ENCODE measurements around the gene COX4I2.
"Not testable (repeated sequence)": the region's sequence is repeated elsewhere in the genome, so short reads cannot be mapped to it uniquely, and the experiment has no call there.

COX4I2 gene

GRCh38 chr20:31615416-31615815 is 22.3 kb upstream of the COX4I2 start:
- no peak overlapping the region for H3K4me3 ChIP-seq (IDR thresholded peaks at IDR 0.05; ENCODE audit: insufficient read depth, low read depth, low read length)
- no peaks in the 10 kb centered on the region for H3K36me3 ChIP-seq (ENCODE audit: insufficient read depth)

GRCh38 chr20:31617432-31618104 is 20.1 kb upstream of the COX4I2 start:
- no peaks in the 10 kb centered on the region for H4K20me1 ChIP-seq (ENCODE audit: insufficient read depth)
- no peak overlapping the region for H3K4me2 ChIP-seq
- H3K4me1 ChIP-seq (ENCODE audit: low read depth, poor library complexity, severe bottlenecking): peaks cover 10% of the 10 kb centered on the region
- no peak overlapping the region for H3K27ac ChIP-seq
- H3K9ac ChIP-seq: no peak overlapping the region
- TF ChIP-seq CTCF (conservative IDR thresholded peaks at IDR 0.05; ENCODE audit: low read depth, low read length): no peak
- no peaks in the 10 kb centered on the region for H3K27me3 ChIP-seq (ENCODE audit: insufficient read depth, low read depth)
- no peak overlapping the region for H2AFZ ChIP-seq (ENCODE audit: low read depth)
- no peaks in the 10 kb centered on the region for H3K36me3 ChIP-seq (ENCODE audit: insufficient read depth)
- no peaks in the 10 kb centered on the region for H3K79me2 ChIP-seq (ENCODE audit: insufficient read depth, low read depth)
- no peak overlapping the region for H3K4me3 ChIP-seq (IDR thresholded peaks at IDR 0.05; ENCODE audit: insufficient read depth, low read depth, low read length)

More at GRCh38 chr20:31615416-31615815, 22.3 kb upstream of the COX4I2 start:
- no peaks in the 10 kb centered on the region for H3K79me2 ChIP-seq (ENCODE audit: insufficient read depth, low read depth)
- H3K4me1 ChIP-seq (ENCODE audit: low read depth, poor library complexity, severe bottlenecking): peaks cover 32% of the 10 kb centered on the region
- H2AFZ ChIP-seq (ENCODE audit: low read depth): no peak overlapping the region
- no peak overlapping the region for H3K4me2 ChIP-seq
- H4K20me1 ChIP-seq (ENCODE audit: insufficient read depth): no peaks in the 10 kb centered on the region
- H3K9ac ChIP-seq: no peak overlapping the region
- TF ChIP-seq CTCF (conservative IDR thresholded peaks at IDR 0.05; ENCODE audit: low read depth, low read length): no peak
- no peaks in the 10 kb centered on the region for H3K27me3 ChIP-seq (ENCODE audit: insufficient read depth, low read depth)
- no peak overlapping the region for H3K27ac ChIP-seq

GRCh38 chr20:31620246-31620645 is 17.5 kb upstream of the COX4I2 start:
- Histone ChIP-seq H3K27me3 (ENCODE audit: insufficient read depth, low read depth) (no peaks in the 10 kb centered on the region), H3K36me3 (ENCODE audit: insufficient read depth) (no peaks in the 10 kb centered on the region), H3K4me1 (ENCODE audit: low read depth, poor library complexity, severe bottlenecking) (peaks cover 3% of the 10 kb centered on the region), H3K27ac (no peak overlapping the region), H4K20me1 (ENCODE audit: insufficient read depth) (no peaks in the 10 kb centered on the region), H3K4me3 (IDR thresholded peaks at IDR 0.05; ENCODE audit: insufficient read depth, low read depth, low read length) (no peak overlapping the region), H3K79me2 (ENCODE audit: insufficient read depth, low read depth) (no peaks in the 10 kb centered on the region), H3K9ac (no peak overlapping the region), H3K4me2 (no peak overlapping the region), H2AFZ (ENCODE audit: low read depth) (no peak overlapping the region)
- no peak for TF ChIP-seq CTCF (conservative IDR thresholded peaks at IDR 0.05; ENCODE audit: low read depth, low read length)

- H3K36me3 ChIP-seq (ENCODE audit: insufficient read depth); H3K4me3 ChIP-seq (IDR thresholded peaks at IDR 0.05; ENCODE audit: insufficient read depth, low read depth, low read length); H3K9ac ChIP-seq; H3K4me2 ChIP-seq; H2AFZ ChIP-seq (ENCODE audit: low read depth); H3K79me2 ChIP-seq (ENCODE audit: insufficient read depth, low read depth); H3K27ac ChIP-seq; H3K27me3 ChIP-seq (ENCODE audit: insufficient read depth, low read depth); H3K4me1 ChIP-seq (ENCODE audit: low read depth, poor library complexity, severe bottlenecking); H4K20me1 ChIP-seq (ENCODE audit: insufficient read depth): not testable (repeated sequence)
These were observed 14.6 kb upstream of the COX4I2 start for GRCh38 chr20:31623123-31623505.

GRCh38 chr20:31626534-31626933 is 11.2 kb upstream of the COX4I2 start:
- H3K4me1 ChIP-seq (ENCODE audit: low read depth, poor library complexity, severe bottlenecking): peaks cover 36% of the 10 kb centered on the region
- not testable (repeated sequence) for H3K79me2 ChIP-seq (ENCODE audit: insufficient read depth, low read depth); H3K4me2 ChIP-seq

GRCh38 chr20:31628057-31628456 is 9.7 kb upstream of the COX4I2 start:
- not testable (repeated sequence) for H3K9ac ChIP-seq; H2AFZ ChIP-seq (ENCODE audit: low read depth); H3K27ac ChIP-seq; H3K4me2 ChIP-seq; H4K20me1 ChIP-seq (ENCODE audit: insufficient read depth); H3K4me3 ChIP-seq (IDR thresholded peaks at IDR 0.05; ENCODE audit: insufficient read depth, low read depth, low read length); H3K27me3 ChIP-seq (ENCODE audit: insufficient read depth, low read depth); H3K79me2 ChIP-seq (ENCODE audit: insufficient read depth, low read depth); H3K36me3 ChIP-seq (ENCODE audit: insufficient read depth)
- H3K4me1 ChIP-seq (ENCODE audit: low read depth, poor library complexity, severe bottlenecking): peaks cover 36% of the 10 kb centered on the region

More at GRCh38 chr20:31626534-31626933, 11.2 kb upstream of the COX4I2 start:
- H3K9ac ChIP-seq; H3K27me3 ChIP-seq (ENCODE audit: insufficient read depth, low read depth); H3K27ac ChIP-seq; H2AFZ ChIP-seq (ENCODE audit: low read depth); H4K20me1 ChIP-seq (ENCODE audit: insufficient read depth); H3K4me3 ChIP-seq (IDR thresholded peaks at IDR 0.05; ENCODE audit: insufficient read depth, low read depth, low read length); H3K36me3 ChIP-seq (ENCODE audit: insufficient read depth): not testable (repeated sequence)

Data from KMS-11 (cell line).